ENCODE measurements around the gene CEMIP.

- TF ChIP-seq CTCF (conservative IDR thresholded peaks at IDR 0.05; ENCODE audit: low read length) = no peak
- no peak for TF ChIP-seq EZH2phosphoT487 (IDR thresholded peaks at IDR 0.05; ENCODE audit: borderline replicate concordance, low read depth, low read length)
Measured at GRCh38 chr15:80850941-80851451, 71.8 kb downstream of the CEMIP start.

Data from OCI-LY7 (cell line).